A549 (cell line): ENCODE data around the gene DPP10. TPM values are rescaled to one million over a fixed set of nuclear protein-coding genes. Genes with fewer than 3 reads are reported as not detected.

Source experiments
- ATAC-seq, 2 experiments: fragments of 200-7000 bp in 1 of 2; fragments of >200 bp in 1 of 2; cut with Nextera tagmentation in 1 of 2; cut with Tn5 transposase in 1 of 2; 3 replicates each; pipeline versions ENCODE4 v1.8.0 to v1.9.1; 2018 to 2020; ENCODE audit warnings: mild to moderate bottlenecking in 1 of 2, moderate library complexity in 1 of 2
- CTCF ChIA-PET: fragments of 300-600 bp; sonication (Branson Sonifier 250); formaldehyde crosslinking; extraction: SDS; loops from one replicate; lab custom pipeline; 2021; ENCODE audit warnings: antibody characterized with exemption, inconsistent platforms; lab: Yijun Ruan, JAX
- POLR2A ChIA-PET: fragments of 350-600 bp; formaldehyde crosslinking; extraction: SDS; loops from one replicate; lab custom pipeline; 2021; ENCODE audit warnings: antibody characterized with exemption, inconsistent platforms; lab: Yijun Ruan, JAX
- DNase-seq, 2 experiments: peaks; one replicate each; pipeline versions ENCODE4 v3.0.0 to v3.0.0-alpha.2; 2011 to 2016; ENCODE audit warnings: low read depth in 1 of 2, low spot score in 1 of 2
- FAIRE-seq: peaks from 2 replicates; lab custom pipeline; 2011; peaks lifted over from hg19 to GRCh38; lab: Jason Lieb, UNC
- H3K27ac ChIP-seq, 2 experiments: fragments of >200 bp; sonication (Bioruptor Twin); formaldehyde crosslinking; 3 replicates each; pipeline ENCODE4 v1.5.1; 2016 to 2017
- H3K4me1 ChIP-seq: fragments of >200 bp; sonication (Bioruptor Twin); formaldehyde crosslinking; 3 replicates; pipeline ENCODE4 v1.6.1; 2016
- H3K4me2 ChIP-seq: fragments of >200 bp; sonication (Bioruptor Twin); formaldehyde crosslinking; 3 replicates; pipeline ENCODE4 v1.6.1; 2016
- H3K4me3 ChIP-seq: fragments of >200 bp; sonication (Bioruptor Twin); formaldehyde crosslinking; 3 replicates; pipeline ENCODE4 v1.5.1; 2016
- H3K9me3 ChIP-seq: fragments of >200 bp; sonication (Bioruptor Twin); formaldehyde crosslinking; 3 replicates; pipeline ENCODE4 v1.6.1; 2016
- BHLHE40 ChIP-seq: IDR thresholded peaks from 2 replicates; pipeline ENCODE4 v1.6.1; 2012; ENCODE audit warnings: low read depth, low read length, inconsistent platforms
- CHD4 ChIP-seq: fragments of 200-600 bp; sonication (generic); IDR thresholded peaks from 2 replicates; pipeline ENCODE4 v1.6.1; 2016; ENCODE audit warnings: antibody characterized with exemption, mild to moderate bottlenecking, borderline replicate concordance
- FOSB ChIP-seq: fragments of 250-450 bp; sonication (Bioruptor Pico); IDR thresholded peaks from 2 replicates; pipeline ENCODE4 v1.5.0; 2020; ENCODE audit warnings: mild to moderate bottlenecking, moderate library complexity
- FOSL2 ChIP-seq, 2 experiments: fragments of 450-650 bp in 1 of 2; fragments of >200 bp in 1 of 2; sonication (Bioruptor Twin) in 1 of 2; formaldehyde crosslinking; IDR thresholded peaks; 2 replicates each; pipeline versions ENCODE4 v1.5.0 to v1.6.1; 2016 to 2020; ENCODE audit warnings: mild to moderate bottlenecking in 1 of 2, moderate library complexity in 1 of 2
- GATA3 ChIP-seq: IDR thresholded peaks from 2 replicates; pipeline ENCODE4 v1.6.1; 2012; ENCODE audit warnings: borderline replicate concordance
- HEYL ChIP-seq: fragments of 250-450 bp; sonication (Bioruptor Pico); IDR thresholded peaks from 2 replicates; pipeline ENCODE4 v1.8.0; 2021; ENCODE audit warnings: mild to moderate bottlenecking, moderate library complexity
- HOXA7 ChIP-seq: fragments of 250-450 bp; sonication (Bioruptor Pico); IDR thresholded peaks from 2 replicates; pipeline ENCODE4 v1.5.0; 2020; ENCODE audit warnings: mild to moderate bottlenecking, moderate library complexity
- HOXB13 ChIP-seq: fragments of 250-450 bp; sonication (Bioruptor Pico); IDR thresholded peaks from 2 replicates; pipeline ENCODE4 v1.5.0; 2020; ENCODE audit warnings: low read depth, mild to moderate bottlenecking, moderate library complexity
- JUNB ChIP-seq: fragments of >200 bp; sonication (Bioruptor Twin); formaldehyde crosslinking; IDR thresholded peaks from 2 replicates; pipeline ENCODE4 v1.6.1; 2016
- KDM1A ChIP-seq: fragments of 200-600 bp; sonication (generic); IDR thresholded peaks from 2 replicates; pipeline ENCODE4 v1.6.1; 2016; ENCODE audit warnings: low read depth, mild to moderate bottlenecking
- KDM5A ChIP-seq: fragments of 200-600 bp; sonication (generic); IDR thresholded peaks from 2 replicates; pipeline ENCODE4 v1.6.1; 2016; ENCODE audit warnings: antibody characterized with exemption, mild to moderate bottlenecking
- MAFK ChIP-seq: fragments of 450-650 bp; IDR thresholded peaks from 2 replicates; pipeline ENCODE4 v1.6.1; 2014; ENCODE audit not compliant: partially characterized antibody
- MAZ ChIP-seq: fragments of 150-350 bp; IDR thresholded peaks from 2 replicates; pipeline ENCODE4 v1.6.1; 2014; ENCODE audit warnings: antibody characterized with exemption, low read depth, low read length, borderline replicate concordance
- NPAS2 ChIP-seq: fragments of 250-450 bp; sonication (Bioruptor Pico); IDR thresholded peaks from 2 replicates; pipeline ENCODE4 v1.8.0; 2022; ENCODE audit warnings: mild to moderate bottlenecking, moderate library complexity, borderline replicate concordance
- RFX5 ChIP-seq: fragments of 450-650 bp; IDR thresholded peaks from 2 replicates; pipeline ENCODE4 v1.7.1; 2014; ENCODE audit warnings: antibody characterized with exemption, mild to moderate bottlenecking, moderate library complexity
- RNF2 ChIP-seq: fragments of 200-600 bp; sonication (generic); IDR thresholded peaks from 2 replicates; pipeline ENCODE4 v1.6.1; 2016; ENCODE audit warnings: low read depth, mild to moderate bottlenecking, antibody characterized with exemption, moderate library complexity, borderline replicate concordance
- SREBF2 ChIP-seq: fragments of 450-650 bp; IDR thresholded peaks from 2 replicates; pipeline ENCODE4 v1.6.1; 2014; ENCODE audit warnings: mild to moderate bottlenecking, moderate library complexity
- WGBS: methylation state at CpG from one replicate; pipeline ENCODE4 v1.1.6; 2017; ENCODE audit errors: missing lambda C conversion rate; 5-methylcytosine and 5-hydroxymethylcytosine counted together
- polyA plus RNA-seq, 4 experiments: library from polyadenylated mRNA; depleted of rRNA in 3 of 4; stranded (reverse); fragments of >200 nt; fragmentation: RNase III in 1 of 4; extraction: RNeasy Plus Mini Kit Qiagen cat#74134 plus additional on column Dnase treatment in 1 of 4; gene quantifications; 2 replicates in 3 of 4; 3 replicates in 1 of 4; pipeline ENCODE4 v1.2.3, GENCODE V29; 2011 to 2017
- TF ChIP-seq, protein P1 (sequence below): fragments of >200 bp; sonication (Bioruptor Twin); formaldehyde crosslinking; IDR thresholded peaks from 3 replicates; pipeline ENCODE4 v1.5.1; 2016
- TF ChIP-seq, protein P2 (sequence below): IDR thresholded peaks from 2 replicates; pipeline ENCODE4 v1.6.1; 2012

DPP10 gene
- polyA plus RNA-seq, 2 of the 4 experiments (the other 2 are of a cell fraction): not detected

DNA sequence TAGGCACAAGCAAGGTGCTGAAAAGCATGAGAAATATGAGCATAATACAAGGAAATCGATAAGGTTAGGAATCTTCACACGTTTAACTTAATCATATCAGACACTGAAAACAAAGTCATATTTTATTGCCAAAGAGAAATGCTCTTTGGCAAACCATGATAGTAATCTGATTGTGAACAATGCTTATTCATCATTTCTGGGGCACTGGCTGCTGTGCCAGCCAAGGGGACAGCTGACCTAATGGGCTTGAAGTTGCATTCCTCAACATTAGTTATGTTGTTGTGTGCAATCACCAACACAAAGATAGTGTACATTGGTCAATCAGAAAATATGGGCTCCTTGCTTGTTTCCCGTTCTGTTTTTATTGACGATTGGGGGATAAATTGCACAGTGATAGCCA, 83.5 kb downstream of the DPP10 start:
- H3K4me1 ChIP-seq: no peaks in the 10 kb centered on the region
- H3K4me2 ChIP-seq: no peak overlapping the region
- ATAC-seq (no peak), FAIRE-seq (no peak), DNase-seq (no peak)
- CTCF ChIA-PET: no interaction called here
- TF ChIP-seq MAFK (no peak), KDM1A (no peak), KDM5A (no peak), GATA3 (no peak)
- POLR2A ChIA-PET: no interaction called here
- no peaks in the 10 kb centered on the region; the same call in 2 of the 3 replicates for H3K9me3 ChIP-seq
- H3K27ac ChIP-seq: no peak overlapping the region
- H3K4me3 ChIP-seq: no peak overlapping the region
- WGBS: 36% methylated on average over 4 of the region's 4 CpGs

DNA sequence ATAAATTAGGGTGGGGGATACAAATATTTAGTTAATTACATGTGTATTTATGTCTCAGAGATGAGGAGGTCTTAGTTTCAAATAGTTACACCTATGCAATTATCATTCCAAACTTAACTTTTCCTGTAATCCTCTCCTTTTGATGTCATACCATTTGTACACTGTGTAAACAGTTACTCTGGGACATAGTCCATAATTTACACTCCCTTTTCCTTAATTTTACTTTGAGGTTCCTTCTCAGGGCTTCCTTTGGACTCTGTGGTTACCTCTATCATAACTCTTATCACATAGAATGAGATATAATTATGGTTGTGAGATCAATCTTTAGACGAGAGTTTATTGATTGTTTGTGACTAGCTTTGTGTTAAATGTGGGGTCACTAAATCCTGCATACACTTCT, 84.4 kb downstream of the DPP10 start:
- H3K4me1 ChIP-seq: no peaks in the 10 kb centered on the region
- H3K4me2 ChIP-seq: no peak overlapping the region
- WGBS: 0% methylated on average over 1 of the region's 1 CpG
- no peak for TF ChIP-seq MAZ
- no peak for TF ChIP-seq NPAS2 (CRISPR knock-in tag)
- TF ChIP-seq CHD4: no peak
- no peak for TF ChIP-seq HEYL (CRISPR knock-in tag)
- TF ChIP-seq, protein P1, sequence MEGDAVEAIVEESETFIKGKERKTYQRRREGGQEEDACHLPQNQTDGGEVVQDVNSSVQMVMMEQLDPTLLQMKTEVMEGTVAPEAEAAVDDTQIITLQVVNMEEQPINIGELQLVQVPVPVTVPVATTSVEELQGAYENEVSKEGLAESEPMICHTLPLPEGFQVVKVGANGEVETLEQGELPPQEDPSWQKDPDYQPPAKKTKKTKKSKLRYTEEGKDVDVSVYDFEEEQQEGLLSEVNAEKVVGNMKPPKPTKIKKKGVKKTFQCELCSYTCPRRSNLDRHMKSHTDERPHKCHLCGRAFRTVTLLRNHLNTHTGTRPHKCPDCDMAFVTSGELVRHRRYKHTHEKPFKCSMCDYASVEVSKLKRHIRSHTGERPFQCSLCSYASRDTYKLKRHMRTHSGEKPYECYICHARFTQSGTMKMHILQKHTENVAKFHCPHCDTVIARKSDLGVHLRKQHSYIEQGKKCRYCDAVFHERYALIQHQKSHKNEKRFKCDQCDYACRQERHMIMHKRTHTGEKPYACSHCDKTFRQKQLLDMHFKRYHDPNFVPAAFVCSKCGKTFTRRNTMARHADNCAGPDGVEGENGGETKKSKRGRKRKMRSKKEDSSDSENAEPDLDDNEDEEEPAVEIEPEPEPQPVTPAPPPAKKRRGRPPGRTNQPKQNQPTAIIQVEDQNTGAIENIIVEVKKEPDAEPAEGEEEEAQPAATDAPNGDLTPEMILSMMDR: no peak
- TF ChIP-seq BHLHE40: no peak
- TF ChIP-seq, protein P2, sequence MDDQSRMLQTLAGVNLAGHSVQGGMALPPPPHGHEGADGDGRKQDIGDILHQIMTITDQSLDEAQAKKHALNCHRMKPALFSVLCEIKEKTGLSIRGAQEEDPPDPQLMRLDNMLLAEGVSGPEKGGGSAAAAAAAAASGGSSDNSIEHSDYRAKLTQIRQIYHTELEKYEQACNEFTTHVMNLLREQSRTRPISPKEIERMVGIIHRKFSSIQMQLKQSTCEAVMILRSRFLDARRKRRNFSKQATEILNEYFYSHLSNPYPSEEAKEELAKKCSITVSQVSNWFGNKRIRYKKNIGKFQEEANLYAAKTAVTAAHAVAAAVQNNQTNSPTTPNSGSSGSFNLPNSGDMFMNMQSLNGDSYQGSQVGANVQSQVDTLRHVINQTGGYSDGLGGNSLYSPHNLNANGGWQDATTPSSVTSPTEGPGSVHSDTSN: no peak
- no peak for TF ChIP-seq FOSL2 (IDR thresholded peaks at IDR 0.05)
- no peak for TF ChIP-seq FOSL2 (CRISPR knock-in tag; IDR thresholded peaks at IDR 0.05)
- no peak for TF ChIP-seq RNF2
- no peak for TF ChIP-seq HOXB13 (CRISPR knock-in tag)
- TF ChIP-seq FOSB (CRISPR knock-in tag): no peak
- TF ChIP-seq RFX5: no peak
- TF ChIP-seq MAFK: no peak
- no peak for TF ChIP-seq SREBF2
- no peak overlapping the region for H3K4me3 ChIP-seq
- no peak for FAIRE-seq
- no peak overlapping the region for H3K27ac ChIP-seq
- H3K9me3 ChIP-seq: no peaks in the 10 kb centered on the region; the same call in 2 of the 3 replicates
- no peak for ATAC-seq
- POLR2A ChIA-PET: no interaction called here
- DNase-seq: no peak
- CTCF ChIA-PET: no interaction called here

DNA sequence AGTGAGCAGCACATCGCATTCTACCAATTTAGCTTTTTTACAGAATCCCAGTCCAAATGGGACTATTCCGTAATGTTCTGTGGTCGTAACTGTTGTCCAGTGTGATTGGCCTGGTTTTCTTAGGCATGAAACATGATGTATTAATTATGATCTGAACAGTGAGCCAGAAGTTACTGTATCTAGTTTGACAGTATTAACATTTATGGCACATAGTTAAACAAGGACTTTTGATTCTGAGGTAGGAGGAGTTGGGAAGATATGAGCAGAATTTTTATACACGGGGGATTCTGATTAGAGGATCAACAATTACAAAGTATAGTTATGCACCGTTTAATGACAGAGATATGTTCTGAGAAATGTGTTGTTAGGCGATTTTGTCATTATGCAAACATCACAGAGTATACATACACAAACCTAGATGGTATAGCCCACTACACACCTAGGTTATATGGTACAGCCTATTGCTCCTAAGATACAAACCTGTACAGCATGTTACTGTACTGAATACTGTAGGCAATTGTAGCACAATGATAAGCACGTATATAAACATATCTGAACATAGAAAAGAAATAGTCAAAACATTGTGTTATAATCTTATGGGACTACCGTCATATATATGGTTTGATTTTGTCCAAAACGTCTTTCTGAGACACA, 85.0 kb downstream of the DPP10 start:
- ATAC-seq: no peak

More for the DNA sequence above, 85.0 kb downstream of the DPP10 start:
- ChIA-PET CTCF (no interaction called here), POLR2A (no interaction called here)
- H3K4me1 ChIP-seq: no peaks in the 10 kb centered on the region
- FAIRE-seq (no peak), DNase-seq (no peak)
- H3K27ac ChIP-seq: no peak overlapping the region
- H3K4me3 ChIP-seq: no peak overlapping the region
- WGBS: 1% methylated on average over 9 of the region's 9 CpGs
- H3K9me3 ChIP-seq: no peaks in the 10 kb centered on the region; the same call in 2 of the 3 replicates
- TF ChIP-seq JUNB (no peak), RNF2 (no peak), SREBF2 (no peak), KDM5A (no peak), FOSB (CRISPR knock-in tag) (no peak), HOXA7 (no peak)
- TF ChIP-seq, protein P1: no peak
- H3K4me2 ChIP-seq: no peak overlapping the region
